Measurements from ENCODE around the gene GEMIN7.

DNA sequence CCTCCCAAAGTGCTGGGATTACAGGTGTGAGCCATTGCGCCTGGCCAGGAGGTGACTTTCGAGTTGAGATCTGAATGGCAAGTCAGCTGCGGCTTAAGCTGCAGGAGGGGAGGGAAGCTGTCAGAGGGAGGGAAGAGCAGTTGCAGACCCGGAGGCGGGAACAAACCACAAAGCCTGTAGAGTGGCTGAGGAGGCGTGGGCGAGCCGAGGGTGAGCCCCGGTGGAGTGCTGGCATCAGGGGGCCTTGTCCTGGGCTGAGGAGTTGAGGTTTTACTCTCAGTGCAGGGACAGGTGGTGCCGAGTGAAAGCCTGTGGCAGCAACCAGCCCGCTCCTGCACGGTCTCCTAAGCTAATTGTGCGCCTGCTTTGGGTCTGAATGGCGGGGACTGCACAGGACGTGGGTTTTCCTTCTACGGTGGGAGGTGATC is 38.1 kb downstream of the GEMIN7 start:
- TF ChIP-seq, protein P1, sequence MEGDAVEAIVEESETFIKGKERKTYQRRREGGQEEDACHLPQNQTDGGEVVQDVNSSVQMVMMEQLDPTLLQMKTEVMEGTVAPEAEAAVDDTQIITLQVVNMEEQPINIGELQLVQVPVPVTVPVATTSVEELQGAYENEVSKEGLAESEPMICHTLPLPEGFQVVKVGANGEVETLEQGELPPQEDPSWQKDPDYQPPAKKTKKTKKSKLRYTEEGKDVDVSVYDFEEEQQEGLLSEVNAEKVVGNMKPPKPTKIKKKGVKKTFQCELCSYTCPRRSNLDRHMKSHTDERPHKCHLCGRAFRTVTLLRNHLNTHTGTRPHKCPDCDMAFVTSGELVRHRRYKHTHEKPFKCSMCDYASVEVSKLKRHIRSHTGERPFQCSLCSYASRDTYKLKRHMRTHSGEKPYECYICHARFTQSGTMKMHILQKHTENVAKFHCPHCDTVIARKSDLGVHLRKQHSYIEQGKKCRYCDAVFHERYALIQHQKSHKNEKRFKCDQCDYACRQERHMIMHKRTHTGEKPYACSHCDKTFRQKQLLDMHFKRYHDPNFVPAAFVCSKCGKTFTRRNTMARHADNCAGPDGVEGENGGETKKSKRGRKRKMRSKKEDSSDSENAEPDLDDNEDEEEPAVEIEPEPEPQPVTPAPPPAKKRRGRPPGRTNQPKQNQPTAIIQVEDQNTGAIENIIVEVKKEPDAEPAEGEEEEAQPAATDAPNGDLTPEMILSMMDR (conservative IDR thresholded peaks at IDR 0.05; ENCODE audit: low read depth in 2 of 2), result no peak
- TF ChIP-seq EZH2 (IDR thresholded peaks at IDR 0.05; ENCODE audit: low read depth, unreplicated experiment) (no peak), ZNF331 (CRISPR knock-in tag; IDR thresholded peaks at IDR 0.05; ENCODE audit: low read depth) (no peak), JUNB (IDR thresholded peaks at IDR 0.05; ENCODE audit: unreplicated experiment) (no peak)

Data from GM23338 (cell line).